SKM-1 (cell line): Measurements from ENCODE around the gene SKAP2.

ENCODE experiments used
- DNase-seq: peaks from one replicate; lab custom pipeline; 2025; ENCODE audit not compliant: unreplicated experiment; lab: John Stamatoyannopoulos, UW

The SKAP2 gene

DNA sequence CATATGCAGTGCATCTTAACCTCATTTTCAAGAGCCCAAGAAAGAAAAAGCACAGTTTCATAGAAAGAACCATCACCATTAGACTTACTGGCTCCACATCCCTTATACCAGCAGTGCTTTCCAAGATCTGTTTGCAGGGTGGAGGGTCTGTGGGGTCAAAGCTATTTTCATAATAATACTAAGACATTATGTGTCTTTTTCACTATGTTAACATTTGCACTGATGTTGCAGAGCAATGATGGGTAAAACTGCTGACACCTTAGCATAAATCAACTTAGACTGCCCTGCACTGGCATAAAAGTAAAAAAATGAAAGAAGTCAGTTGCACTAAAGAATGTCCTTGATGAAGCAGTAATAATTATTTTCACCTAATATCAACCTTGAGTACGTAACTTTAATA, 166.2 kb downstream of the SKAP2 start:
- DNase-seq: no peak

GRCh38 chr7:26696978-26697377, 167.4 kb downstream of the SKAP2 start:
- no peak for DNase-seq

- no peak for DNase-seq
These were observed 168.2 kb downstream of the SKAP2 start for GRCh38 chr7:26696161-26696560.

DNA sequence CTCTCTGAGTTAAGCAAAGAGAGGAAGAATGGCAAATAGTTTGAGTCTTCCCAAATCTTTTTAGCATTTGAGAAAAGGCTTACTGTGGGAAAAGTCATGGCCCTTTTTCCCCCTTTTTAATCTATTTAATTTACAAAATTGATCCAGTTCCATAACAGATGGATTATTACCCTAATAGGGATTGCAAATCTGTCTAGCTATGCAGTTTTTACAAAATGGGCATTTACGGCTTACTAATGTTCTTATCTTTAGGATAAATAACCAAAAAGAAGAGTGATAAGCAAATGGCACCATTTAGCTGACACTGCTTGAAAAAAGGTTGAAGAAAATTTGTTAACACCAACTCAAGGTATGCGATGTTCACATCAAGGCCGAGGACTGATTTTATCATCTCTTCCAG, 169.7 kb downstream of the SKAP2 start:
- no peak for DNase-seq

DNA sequence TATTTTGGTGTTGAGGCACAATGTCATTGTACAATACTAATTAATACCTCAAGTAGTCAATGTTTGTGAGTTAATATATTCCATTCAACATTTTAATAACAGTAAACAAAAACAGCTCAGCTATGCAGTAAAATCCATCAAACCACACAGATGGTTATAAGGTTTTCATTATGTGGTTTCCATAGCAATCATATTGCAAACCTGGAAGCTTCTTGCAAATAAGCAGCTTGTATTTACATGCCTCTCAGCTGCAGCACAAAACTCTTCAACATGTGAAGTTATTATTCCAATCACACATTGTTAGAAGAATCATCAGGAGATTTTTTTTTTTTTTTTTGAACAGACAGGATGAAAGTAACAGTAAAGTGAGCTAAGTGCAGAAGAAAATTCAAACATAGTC, 170.2 kb downstream of the SKAP2 start:
- no peak for DNase-seq

DNA sequence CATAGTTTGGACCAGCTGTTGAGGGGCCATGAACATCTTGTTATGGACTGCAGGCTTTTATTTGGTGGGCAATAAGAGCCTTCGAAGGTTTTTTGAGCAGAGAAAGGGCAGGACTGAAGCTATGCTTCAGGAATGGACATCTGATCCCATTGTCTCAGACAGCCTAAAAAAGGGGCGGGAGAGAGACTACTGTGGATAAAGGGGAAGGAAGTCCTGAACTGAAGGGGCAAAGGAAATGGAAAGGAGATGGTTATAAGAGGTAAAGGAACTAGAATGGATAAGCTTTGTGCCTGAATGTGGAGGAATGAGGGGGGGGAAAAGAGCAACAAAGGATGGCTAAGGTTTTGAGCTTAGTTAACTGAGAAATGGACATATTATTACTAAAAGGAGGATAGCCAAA, 172.5 kb downstream of the SKAP2 start:
- DNase-seq: no peak

- no peak for DNase-seq
These were observed 173.0 kb downstream of the SKAP2 start for GRCh38 chr7:26691406-26691805.

DNA sequence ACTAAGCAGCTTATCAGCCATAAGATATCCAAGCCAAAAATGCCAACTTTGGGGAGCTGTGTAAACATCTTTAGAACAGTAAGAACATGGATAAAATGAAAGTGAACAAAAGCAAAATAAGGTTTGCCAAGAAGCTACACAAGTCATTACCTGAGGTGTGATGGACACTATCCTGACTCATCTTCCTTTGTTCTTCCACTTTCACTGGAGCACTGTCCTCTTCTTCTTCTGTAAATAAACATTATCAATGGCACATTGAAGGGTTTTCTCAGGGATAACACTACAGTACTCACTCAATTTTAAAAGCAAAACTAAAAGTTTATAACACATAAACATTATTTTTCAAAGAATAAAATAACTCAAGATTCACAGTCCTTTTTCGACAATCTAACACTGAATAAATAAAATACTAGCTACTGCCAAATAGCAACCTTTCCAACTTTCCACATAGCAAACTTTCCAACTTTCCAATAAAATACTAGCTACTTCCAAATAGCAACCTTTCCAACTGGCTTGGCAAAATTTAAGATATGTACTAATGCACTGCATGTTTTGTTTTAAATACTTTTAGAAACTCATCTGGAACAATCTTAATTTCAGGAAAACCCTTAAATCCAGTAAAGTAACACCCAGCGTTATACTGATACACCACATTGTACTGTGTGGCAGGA, 174.1 kb downstream of the SKAP2 start:
- no peak for DNase-seq

- DNase-seq: peak; percentile 29
These were observed 175.4 kb downstream of the SKAP2 start for GRCh38 chr7:26688936-26689506.

GRCh38 chr7:26688388-26688787, 176.0 kb downstream of the SKAP2 start:
- DNase-seq: no peak

GRCh38 chr7:26687032-26687431, 177.4 kb downstream of the SKAP2 start:
- DNase-seq: no peak

DNA sequence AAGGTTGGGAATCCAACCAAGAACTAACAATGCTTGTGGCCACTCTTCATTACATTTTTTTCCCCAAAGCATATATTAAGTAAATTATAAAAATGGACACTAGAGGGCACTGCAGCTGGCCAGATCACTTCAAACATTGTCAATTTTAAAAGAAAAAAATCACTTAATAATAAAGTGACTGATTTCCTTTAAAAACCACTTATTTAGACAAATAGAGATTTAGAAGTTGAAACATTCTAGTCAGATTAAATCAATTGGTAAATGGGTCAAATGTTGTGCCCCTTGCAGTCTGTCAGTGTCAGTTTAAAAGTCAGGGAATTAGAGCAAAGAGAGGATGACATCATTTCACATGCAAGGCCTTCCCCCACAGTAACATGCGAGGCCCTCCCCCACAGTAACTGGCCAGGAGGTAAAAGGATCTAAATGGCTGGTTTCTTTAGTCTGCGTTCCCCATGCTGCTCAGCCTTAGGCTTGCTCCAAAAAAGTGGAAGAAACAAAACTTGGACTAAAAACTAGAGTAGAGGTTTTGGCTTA, 177.9 kb downstream of the SKAP2 start:
- peak; percentile 45 for DNase-seq

DNA sequence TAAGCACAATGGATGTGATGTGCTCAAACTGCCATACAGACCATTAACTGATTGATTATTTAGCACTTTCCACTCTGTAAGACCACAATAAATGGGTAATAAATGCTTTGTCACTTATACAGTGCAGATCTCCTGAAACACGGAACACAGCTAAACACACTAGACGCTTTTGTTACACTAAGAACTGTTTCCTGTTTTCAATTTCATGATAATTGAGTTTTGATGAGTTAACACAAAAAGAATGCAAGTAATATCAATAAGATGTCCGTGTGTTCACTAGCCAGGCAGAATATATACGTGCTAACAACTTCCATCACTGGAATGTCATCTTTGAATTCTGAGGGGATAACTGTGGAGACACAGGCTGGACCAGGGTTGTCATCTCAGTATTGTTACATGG, 178.8 kb downstream of the SKAP2 start:
- no peak for DNase-seq

- no peak for DNase-seq
These were observed 179.9 kb downstream of the SKAP2 start for GRCh38 chr7:26684447-26684846.

GRCh38 chr7:26683277-26683676, 181.1 kb downstream of the SKAP2 start:
- DNase-seq: no peak

DNA sequence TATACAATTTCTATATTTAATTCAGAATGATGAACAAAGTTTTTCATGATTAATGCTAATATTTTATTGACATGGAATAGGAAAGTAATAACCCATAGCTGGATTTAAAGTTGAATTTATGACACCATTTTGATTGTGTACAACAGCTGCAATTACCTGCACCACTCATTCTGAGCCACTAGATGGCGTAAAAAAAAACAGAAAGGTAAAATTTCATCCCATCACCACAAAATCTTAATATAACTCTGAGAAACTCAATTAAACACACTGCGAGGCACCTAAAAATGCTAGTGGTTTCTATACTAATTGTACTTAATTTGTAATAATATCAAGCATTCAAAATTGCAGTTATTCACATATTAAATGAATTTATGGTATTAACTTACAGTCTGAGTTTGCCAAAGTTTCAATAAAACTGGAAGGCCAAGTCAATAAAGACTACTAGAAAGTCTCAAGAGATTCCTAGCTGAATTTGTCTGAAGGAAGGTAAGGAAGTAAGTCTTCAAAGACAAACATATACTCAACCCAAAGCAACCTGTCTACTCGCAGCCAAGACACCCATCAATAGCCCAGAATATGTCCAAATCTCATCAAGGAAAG, 182.5 kb downstream of the SKAP2 start:
- no peak for DNase-seq

- no peak for DNase-seq
These were observed 183.8 kb downstream of the SKAP2 start for GRCh38 chr7:26680587-26680986.

- no peak for DNase-seq
These were observed 189.1 kb downstream of the SKAP2 start for GRCh38 chr7:26675143-26675887.

DNA sequence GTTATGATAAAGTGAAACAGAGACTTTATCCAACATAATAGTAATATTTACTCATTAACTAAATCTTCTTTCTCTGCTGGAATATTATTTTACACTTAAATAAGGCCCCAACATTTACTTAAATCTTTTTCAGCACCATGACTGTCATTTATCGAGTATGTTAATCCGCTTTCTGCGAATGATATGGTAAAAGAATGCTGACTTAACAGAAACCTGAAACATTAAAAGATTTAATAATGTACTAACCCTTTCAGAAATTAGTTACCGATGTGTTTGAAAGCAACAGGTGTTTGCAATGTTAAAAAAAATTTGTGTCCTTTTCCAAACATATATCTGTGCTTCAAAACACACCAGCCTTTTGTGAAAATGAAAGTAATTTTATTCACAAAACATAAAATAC, 190.5 kb downstream of the SKAP2 start:
- DNase-seq: no peak

DNA sequence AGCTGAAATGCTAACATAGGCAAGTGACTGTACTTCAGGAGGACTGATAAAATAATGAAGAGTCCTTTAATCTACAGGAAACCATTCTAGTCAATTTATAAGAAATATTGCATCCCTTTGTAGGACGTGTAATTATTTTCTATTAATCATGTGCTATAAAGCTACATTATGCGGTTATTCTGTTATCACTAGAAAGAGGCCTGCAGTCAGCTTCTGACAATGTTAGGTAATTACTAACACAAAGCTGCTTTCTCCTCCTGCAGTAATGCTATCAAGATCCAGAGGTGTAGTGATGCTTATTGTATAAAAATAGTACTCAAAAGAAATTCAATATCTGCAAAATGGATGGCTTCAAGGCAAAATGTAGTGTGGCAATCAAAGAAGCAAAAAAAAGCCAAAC, 191.1 kb downstream of the SKAP2 start:
- DNase-seq: no peak

DNA sequence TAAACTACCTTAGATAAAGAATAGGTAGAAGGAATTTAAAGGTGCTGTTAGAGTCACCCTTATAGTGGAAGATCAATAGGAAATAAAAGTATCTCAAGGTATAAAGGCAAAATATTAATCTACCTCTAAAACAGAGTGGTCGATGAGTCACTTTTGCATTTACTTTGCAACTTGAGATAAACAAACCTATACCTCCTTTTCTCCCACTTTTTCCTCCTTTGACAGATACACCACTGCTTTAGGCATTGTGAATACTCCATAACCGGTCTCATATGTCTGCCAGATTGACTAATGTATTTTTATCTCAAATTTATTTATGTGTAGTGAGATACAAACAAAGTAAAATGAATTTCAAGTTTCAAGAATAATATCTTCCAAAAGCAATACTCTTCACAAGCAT, 193.5 kb downstream of the SKAP2 start:
- no peak for DNase-seq

- DNase-seq: no peak
These were observed 194.1 kb downstream of the SKAP2 start for GRCh38 chr7:26670290-26670689.
